ENCODE results near the gene GRM1. TPM values are rescaled to one million over a fixed set of nuclear protein-coding genes. Genes with fewer than 3 reads are reported as not detected.

Gene GRM1
- total RNA-seq, 2 donors from 2014 or later = 0.54 TPM; not detected in 1

GRCh38 chr6:146341493-146342230 is 312.8 kb downstream of the GRM1 start:
- ATAC-seq (ENCODE audit: insufficient number of reproducible peaks, low FRiP score, low read depth) (no peak), DNase-seq (ENCODE audit: low spot score) (no peak)
- Histone ChIP-seq H3K4me1 (ENCODE audit: control insufficient read depth in 1 of 2, low read depth in 2 of 2) (no peaks in the 10 kb centered on the region), H3K27me3 (replicated peaks; ENCODE audit: insufficient read depth) (no peaks in the 10 kb centered on the region), H3K4me3 (no peak overlapping the region), H3K9me3 (no peaks in the 10 kb centered on the region), H3K36me3 (no peaks in the 10 kb centered on the region), H3K27ac (no peak overlapping the region)
- TF ChIP-seq CTCF (IDR thresholded peaks at IDR 0.05) = no peak

- H3K27me3 ChIP-seq (replicated peaks; ENCODE audit: insufficient read depth) = no peaks in the 10 kb centered on the region
These were observed 316.7 kb downstream of the GRM1 start for GRCh38 chr6:146345598-146345997.

GRCh38 chr6:146347090-146347489 is 318.2 kb downstream of the GRM1 start:
- Histone ChIP-seq H3K4me1 (ENCODE audit: control insufficient read depth in 1 of 2, low read depth in 2 of 2) (no peaks in the 10 kb centered on the region), H3K4me3 (no peak overlapping the region), H3K9me3 (no peaks in the 10 kb centered on the region), H3K27me3 (replicated peaks; ENCODE audit: insufficient read depth) (no peaks in the 10 kb centered on the region), H3K27ac (no peak overlapping the region), H3K36me3 (no peaks in the 10 kb centered on the region)
- no peak for DNase-seq (ENCODE audit: low spot score)
- no peak for ATAC-seq (ENCODE audit: insufficient number of reproducible peaks, low FRiP score, low read depth)
- no peak for TF ChIP-seq CTCF (IDR thresholded peaks at IDR 0.05)

More at GRCh38 chr6:146345598-146345997, 316.7 kb downstream of the GRM1 start:
- Histone ChIP-seq H3K4me3 (no peak overlapping the region), H3K36me3 (no peaks in the 10 kb centered on the region), H3K4me1 (ENCODE audit: control insufficient read depth in 1 of 2, low read depth in 2 of 2) (no peaks in the 10 kb centered on the region), H3K27ac (no peak overlapping the region), H3K9me3 (no peaks in the 10 kb centered on the region)
- TF ChIP-seq CTCF (IDR thresholded peaks at IDR 0.05) = no peak
- no peak for ATAC-seq (ENCODE audit: insufficient number of reproducible peaks, low FRiP score, low read depth)
- DNase-seq (ENCODE audit: low spot score) = no peak

GRCh38 chr6:146347690-146348089 is 318.8 kb downstream of the GRM1 start:
- no peak overlapping the region for H3K4me3 ChIP-seq
- no peak overlapping the region for H3K27ac ChIP-seq
- no peaks in the 10 kb centered on the region for H3K36me3 ChIP-seq
- H3K4me1 ChIP-seq (ENCODE audit: control insufficient read depth in 1 of 2, low read depth in 2 of 2) = no peaks in the 10 kb centered on the region
- TF ChIP-seq CTCF (IDR thresholded peaks at IDR 0.05) = no peak
- no peak for ATAC-seq (ENCODE audit: insufficient number of reproducible peaks, low FRiP score, low read depth)
- no peaks in the 10 kb centered on the region for H3K27me3 ChIP-seq (replicated peaks; ENCODE audit: insufficient read depth)
- H3K9me3 ChIP-seq = no peaks in the 10 kb centered on the region
- no peak for DNase-seq (ENCODE audit: low spot score)

- no peak for TF ChIP-seq CTCF (IDR thresholded peaks at IDR 0.05)
- H3K4me1 ChIP-seq (ENCODE audit: control insufficient read depth in 1 of 2, low read depth in 2 of 2) = no peaks in the 10 kb centered on the region
- no peaks in the 10 kb centered on the region for H3K27me3 ChIP-seq (replicated peaks; ENCODE audit: insufficient read depth)
- no peak overlapping the region for H3K4me3 ChIP-seq
- H3K27ac ChIP-seq = no peak overlapping the region
- H3K36me3 ChIP-seq = no peaks in the 10 kb centered on the region
- no peaks in the 10 kb centered on the region for H3K9me3 ChIP-seq
- DNase-seq (ENCODE audit: low spot score) (no peak), ATAC-seq (ENCODE audit: insufficient number of reproducible peaks, low FRiP score, low read depth) (no peak)
These were observed 322.2 kb downstream of the GRM1 start for GRCh38 chr6:146351018-146351417.

All from thoracic aorta (tissue), 2 donors.